ENCODE data around the gene CADM1.

CADM1 gene

DNA sequence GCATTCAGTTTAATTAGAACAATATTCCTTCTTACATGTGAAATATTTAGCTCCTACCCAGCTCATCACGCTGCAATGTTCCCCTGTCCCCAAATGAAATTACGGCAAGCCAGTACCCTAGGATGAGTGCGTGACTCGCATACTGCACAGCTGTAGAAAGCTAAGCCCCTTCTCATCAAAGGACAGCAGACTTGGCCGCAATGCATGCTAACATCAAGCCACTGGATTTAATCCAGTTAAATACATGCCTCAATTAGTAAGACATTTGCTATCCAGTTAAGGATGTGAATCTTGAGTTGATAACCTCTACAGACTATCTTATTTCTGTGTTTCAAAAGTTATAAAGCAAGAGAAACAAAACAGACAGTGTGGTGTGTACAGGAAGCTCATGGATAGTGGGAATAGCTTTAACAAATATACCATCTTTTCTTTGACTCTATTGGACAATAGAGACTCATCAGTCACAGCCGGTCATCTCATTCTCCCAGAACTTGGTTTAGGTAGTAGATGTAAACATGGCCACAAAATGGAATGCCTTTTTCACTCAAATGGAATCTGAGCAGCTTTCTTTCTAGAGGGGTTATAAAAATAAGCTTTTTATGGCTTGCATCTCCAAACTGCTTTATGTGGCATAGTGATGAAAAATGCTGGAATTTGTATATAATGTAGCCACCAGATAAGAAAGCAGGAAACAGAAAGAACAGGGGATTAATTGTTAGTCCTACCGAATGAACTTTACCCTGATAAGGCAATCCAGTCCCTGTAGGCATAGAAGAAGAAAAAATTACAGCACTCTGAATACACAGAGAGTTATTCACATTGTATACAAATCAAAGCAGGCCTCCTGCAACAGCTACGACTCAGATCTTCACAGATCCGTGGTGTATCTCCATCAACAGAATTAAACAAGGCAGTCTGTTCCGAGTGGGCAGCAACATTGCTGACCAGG, 224.1 kb downstream of the CADM1 start:
- DNase-seq (ENCODE audit: low read depth), result no peak

DNA sequence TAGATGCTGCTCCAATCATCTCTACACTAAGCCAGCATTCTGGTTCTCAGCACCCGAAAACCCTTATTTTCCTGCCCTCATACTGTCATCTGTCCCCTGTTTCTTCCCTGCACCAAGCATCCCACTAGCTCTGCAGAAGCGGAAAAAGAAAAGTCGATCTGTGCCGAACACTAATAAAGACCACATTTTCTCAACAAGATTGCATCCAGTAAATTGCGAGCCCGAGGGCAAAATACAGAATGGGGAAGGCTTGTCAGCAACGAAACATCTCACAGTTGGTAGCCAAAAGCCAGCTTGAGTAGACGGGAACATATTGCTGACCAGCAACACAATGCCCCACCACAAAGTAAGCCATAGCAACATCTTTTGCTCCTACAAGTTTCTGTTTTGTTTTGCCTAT, 227.4 kb downstream of the CADM1 start:
- DNase-seq (ENCODE audit: low read depth), result no peak

DNA sequence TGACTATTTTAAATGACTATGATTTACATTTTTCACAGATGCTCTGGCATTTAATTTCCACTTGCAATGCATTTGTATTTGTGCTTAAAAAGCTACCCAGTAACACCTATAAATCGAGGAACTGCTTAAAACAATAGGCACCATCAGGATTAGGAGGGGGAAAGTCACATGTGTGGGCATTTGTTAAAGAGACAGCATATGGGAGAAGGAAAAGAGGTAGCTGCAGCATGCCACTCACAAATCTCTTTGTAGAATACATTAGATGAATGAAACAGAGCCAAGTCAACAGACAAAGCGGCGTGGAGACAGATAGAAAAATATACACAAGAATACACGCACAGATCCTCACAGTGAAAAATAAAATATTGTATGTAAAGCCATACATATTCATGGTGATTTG, 228.0 kb downstream of the CADM1 start:
- no peak for DNase-seq (ENCODE audit: low read depth)

GRCh38 chr11:115275045-115275444, 229.2 kb downstream of the CADM1 start:
- DNase-seq (ENCODE audit: low read depth), result no peak

GRCh38 chr11:115272925-115273324, 231.3 kb downstream of the CADM1 start:
- no peak for DNase-seq (ENCODE audit: low read depth)

GRCh38 chr11:115271643-115272042, 232.6 kb downstream of the CADM1 start:
- DNase-seq (ENCODE audit: low read depth), result no peak

DNA sequence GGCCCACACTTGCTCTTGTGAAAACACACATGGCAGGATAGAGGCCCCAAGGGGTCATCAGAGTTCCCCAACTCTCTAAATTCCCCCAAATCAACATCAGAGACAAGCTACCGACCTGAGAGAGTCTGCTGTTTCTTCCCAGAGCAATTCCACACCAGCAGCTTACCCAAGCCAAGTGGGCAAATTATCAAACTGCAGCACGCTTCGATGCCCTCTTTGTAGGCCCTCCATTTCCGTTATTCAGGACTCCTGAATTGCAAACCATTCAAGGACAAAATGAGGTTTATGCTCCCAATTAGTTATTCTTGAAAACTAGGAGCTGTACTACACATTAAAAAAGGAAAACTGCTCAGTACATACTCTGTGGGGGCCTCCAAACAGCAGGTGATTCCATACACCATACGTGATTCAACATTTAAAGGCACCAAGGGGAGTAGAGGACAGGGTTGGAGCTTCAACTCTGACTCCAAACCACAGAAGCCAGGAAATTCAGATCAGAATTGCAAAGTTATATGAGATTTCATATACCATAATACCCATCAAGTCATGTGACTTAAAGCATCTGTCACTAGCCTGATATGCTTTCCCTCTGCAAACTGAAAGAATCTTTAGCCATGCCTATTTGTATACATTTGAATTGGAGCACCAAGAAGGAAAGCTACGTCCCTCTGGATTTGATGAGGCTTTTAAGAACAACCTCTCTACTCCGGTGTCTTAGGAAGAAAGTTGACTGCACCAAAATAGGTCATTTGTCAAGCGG, 234.8 kb downstream of the CADM1 start:
- no peak for DNase-seq (ENCODE audit: low read depth)

GRCh38 chr11:115267871-115268270, 236.3 kb downstream of the CADM1 start:
- DNase-seq (ENCODE audit: low read depth), result no peak

- DNase-seq (ENCODE audit: low read depth), result no peak
These were observed 236.9 kb downstream of the CADM1 start for GRCh38 chr11:115267238-115267781.

- no peak for DNase-seq (ENCODE audit: low read depth)
These were observed 238.1 kb downstream of the CADM1 start for GRCh38 chr11:115266066-115266639.

DNA sequence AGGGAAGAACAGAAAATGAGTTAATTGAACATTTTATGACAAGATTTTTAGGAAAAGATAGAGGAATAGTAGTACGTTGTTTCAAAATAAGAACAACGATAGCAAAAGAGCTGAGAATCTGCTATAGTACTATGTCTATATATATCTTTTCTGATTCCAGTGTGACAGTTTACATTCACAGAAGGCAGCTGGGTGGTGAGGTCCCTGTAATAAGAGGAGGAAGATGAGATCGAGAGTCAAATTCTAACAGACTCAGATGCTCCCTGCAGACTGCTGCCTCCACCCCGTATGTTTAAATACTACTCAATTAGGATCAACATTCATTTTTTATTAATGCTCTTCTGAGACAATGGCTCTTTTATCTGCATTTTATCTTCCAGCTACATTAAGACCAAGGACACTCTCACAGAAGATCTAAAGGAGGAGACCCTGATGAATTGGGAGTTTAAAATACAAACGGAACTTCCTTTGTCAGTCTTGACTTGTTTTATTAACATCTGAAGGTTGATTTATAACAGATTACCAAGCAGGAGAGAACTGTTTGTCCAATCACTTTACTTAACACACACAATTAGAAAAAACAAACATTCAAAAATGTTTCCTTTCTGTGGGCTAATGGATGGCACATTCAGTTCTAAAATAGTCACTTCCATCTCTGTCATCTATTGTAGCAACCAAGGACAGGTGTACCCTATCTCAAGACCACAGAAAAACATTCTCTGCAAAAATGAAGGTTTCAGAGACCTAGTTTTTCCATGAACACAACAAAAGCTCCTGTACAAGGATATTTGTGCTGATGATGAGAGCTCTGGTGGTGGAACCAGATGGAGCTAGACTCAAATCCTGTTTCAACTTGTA, 240.2 kb downstream of the CADM1 start:
- DNase-seq (ENCODE audit: low read depth), result no peak

DNA sequence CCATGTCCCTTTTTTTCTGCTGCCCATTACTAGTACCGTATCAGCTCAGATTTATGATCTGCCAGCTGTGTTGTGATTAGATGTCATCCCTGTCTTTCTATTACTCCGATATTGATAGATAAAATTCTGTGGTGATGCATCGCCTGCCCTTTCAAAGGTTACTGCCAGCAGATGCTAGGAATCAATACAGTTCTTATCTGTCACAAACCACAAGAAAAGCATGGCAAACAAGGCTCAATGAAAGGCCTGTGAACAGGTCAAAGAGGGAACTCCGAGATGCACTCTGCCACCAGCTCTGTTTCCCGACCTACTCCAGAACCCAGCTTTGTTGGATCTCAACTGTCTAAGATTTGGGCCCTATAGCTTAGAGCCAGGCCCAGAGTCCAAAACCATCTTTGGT, 246.0 kb downstream of the CADM1 start:
- DNase-seq (ENCODE audit: low read depth), result no peak

DNA sequence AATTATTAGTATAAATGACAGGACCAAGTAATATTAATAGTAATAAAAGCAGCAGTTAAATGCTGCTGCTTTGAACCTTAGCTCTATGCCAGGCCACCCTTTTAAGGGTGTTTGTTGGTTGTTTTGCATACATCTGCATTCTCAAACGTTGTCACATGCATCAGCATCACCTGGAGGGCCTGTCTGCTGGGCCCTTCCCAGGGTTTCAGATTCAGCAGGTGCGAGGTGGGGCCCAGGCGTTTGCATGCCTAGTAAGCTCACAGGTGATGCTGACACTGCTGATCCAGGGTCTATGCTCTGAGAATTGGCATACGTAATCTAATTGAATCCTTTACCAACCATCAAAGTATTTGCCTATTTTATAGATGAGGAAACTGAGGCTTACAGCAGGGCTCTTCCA, 246.5 kb downstream of the CADM1 start:
- DNase-seq (ENCODE audit: low read depth), result no peak

GRCh38 chr11:115257270-115257669, 246.9 kb downstream of the CADM1 start:
- no peak for DNase-seq (ENCODE audit: low read depth)

- no peak for DNase-seq (ENCODE audit: low read depth)
These were observed 247.6 kb downstream of the CADM1 start for GRCh38 chr11:115256397-115257197.

DNA sequence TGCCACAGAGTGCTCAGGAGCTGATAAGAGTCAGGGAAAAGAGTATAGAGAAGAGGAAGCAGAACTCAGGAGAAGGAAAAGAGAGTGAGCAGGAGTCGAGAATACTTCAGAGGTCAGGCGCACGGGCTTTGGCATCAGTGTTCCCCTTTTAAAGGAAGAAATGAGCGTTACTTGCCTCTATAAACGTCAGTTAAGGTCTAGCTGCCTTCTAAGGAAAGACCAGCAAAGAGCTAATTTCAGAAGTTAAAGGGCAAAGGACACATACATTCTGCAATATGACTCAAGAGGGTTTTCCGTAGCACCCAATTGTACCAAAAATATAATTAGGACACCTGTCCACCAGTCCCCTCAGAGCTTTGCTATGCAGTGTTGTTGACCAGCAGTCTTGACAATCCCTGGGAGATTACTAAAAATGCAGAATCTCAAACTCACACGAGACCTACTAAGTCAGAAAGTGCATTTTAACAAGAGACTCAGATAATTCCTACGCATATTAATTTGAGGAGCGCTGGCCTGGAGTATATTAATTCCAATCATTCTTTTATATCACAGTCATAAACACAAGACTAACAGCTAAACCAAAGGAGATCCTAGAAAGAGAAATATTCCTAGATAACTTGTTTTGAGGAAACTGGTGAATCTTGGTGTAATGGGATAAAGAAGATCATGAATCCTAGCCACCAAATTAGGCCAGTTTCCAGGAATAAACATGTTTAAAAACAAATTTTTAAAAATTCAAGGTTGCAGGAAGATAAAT, 249.0 kb downstream of the CADM1 start:
- no peak for DNase-seq (ENCODE audit: low read depth)

GRCh38 chr11:115251126-115251525, 253.1 kb downstream of the CADM1 start:
- DNase-seq (ENCODE audit: low read depth), result no peak

- DNase-seq (ENCODE audit: low read depth), result no peak
These were observed 255.1 kb downstream of the CADM1 start for GRCh38 chr11:115249061-115249578.

GRCh38 chr11:115247953-115248352, 256.3 kb downstream of the CADM1 start:
- DNase-seq (ENCODE audit: low read depth), result no peak

DNA sequence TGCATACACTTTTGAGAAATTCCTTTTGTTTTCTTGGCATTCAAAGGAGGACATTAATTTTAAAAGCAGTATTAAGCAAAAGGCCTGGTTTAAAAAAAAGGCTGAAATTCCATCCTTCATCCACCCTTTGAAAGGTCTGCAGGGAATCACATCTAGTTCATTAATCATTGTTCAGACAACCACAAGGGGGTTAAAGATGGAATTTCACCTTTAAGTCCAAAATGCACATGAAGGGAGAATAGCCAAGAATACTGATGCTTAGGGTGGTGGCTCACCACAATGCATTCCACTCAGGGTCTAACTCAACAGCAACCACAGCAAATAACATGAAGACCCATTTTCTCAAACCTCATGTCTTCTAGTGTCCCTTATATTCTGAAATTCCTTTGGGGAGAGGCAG, 256.9 kb downstream of the CADM1 start:
- DNase-seq (ENCODE audit: low read depth), result no peak
